ENCODE measurements around the gene RFC3. TPM values are rescaled to one million over a fixed set of nuclear protein-coding genes. Genes with fewer than 3 reads are reported as not detected.

RFC3 gene
- total and polyA plus RNA-seq, 2 experiments from 2014 or later, result 11.5 to 17.7 TPM

- Histone ChIP-seq H3K4me3 (no peak overlapping the region), H3K4me2 (ENCODE audit: unreplicated experiment) (no peak overlapping the region), H3F3A (ENCODE audit: insufficient read depth) (no peaks in the 10 kb centered on the region), H3K36me3 (ENCODE audit: low read depth) (no peaks in the 10 kb centered on the region), H3K9me2 (ENCODE audit: insufficient read depth) (no peaks in the 10 kb centered on the region), H3K27ac (no peak overlapping the region), H3K79me2 (ENCODE audit: insufficient read depth) (peaks cover 12% of the 10 kb centered on the region), H4K20me1 (ENCODE audit: insufficient read depth) (no peaks in the 10 kb centered on the region), H3K9ac (no peak overlapping the region), H2AFZ (no peak overlapping the region), H3K4me1 (ENCODE audit: insufficient read depth) (0 out of 2 replicates have a peak, but pooled peaks cover 3% of the 10 kb centered on the region), H3K9me3 (ENCODE audit: low read depth) (no peaks in the 10 kb centered on the region), H3K27me3 (replicated peaks; ENCODE audit: insufficient read depth) (no peaks in the 10 kb centered on the region)
- TF ChIP-seq EZH2phosphoT487 (IDR thresholded peaks at IDR 0.05; ENCODE audit: insufficient read depth, low read depth) (no peak), EZH2 (IDR thresholded peaks at IDR 0.05; ENCODE audit: insufficient read depth, poor library complexity, severe bottlenecking) (no peak)
- in situ Hi-C loops (cut with MboI), result loop anchor here (25.0 kb wide), 1 partner anchor 1347 kb away; no protein-coding TSS in a partner anchor
- no peak for DNase-seq
- WGBS, 2 experiments (ENCODE audit: low coverage in 1 of 2, low lambda C conversion rate in 2 of 2, missing lambda C conversion rate in 2 of 2), result 77 to 81% methylated on average over 1 of the region's 1 CpG
Observed at GRCh38 chr13:33815011-33815550, 2.9 kb upstream of the RFC3 start.

GRCh38 chr13:33816912-33817311 lies 1.0 kb upstream of the RFC3 start:
- H3F3A ChIP-seq (ENCODE audit: insufficient read depth), result no peaks in the 10 kb centered on the region
- no peak overlapping the region for H3K4me2 ChIP-seq (ENCODE audit: unreplicated experiment)
- H3K27ac ChIP-seq, result no peak overlapping the region
- peaks cover 18% of the 10 kb centered on the region for H3K79me2 ChIP-seq (ENCODE audit: insufficient read depth)
- no peak for TF ChIP-seq EZH2phosphoT487 (IDR thresholded peaks at IDR 0.05; ENCODE audit: insufficient read depth, low read depth)
- no peak for DNase-seq
- no peak overlapping the region for H3K9ac ChIP-seq
- H4K20me1 ChIP-seq (ENCODE audit: insufficient read depth), result no peaks in the 10 kb centered on the region
- H3K4me3 ChIP-seq, result no peak overlapping the region
- H3K27me3 ChIP-seq (replicated peaks; ENCODE audit: insufficient read depth), result no peaks in the 10 kb centered on the region
- H2AFZ ChIP-seq, result peak overlapping the region; percentile 100
- H3K9me2 ChIP-seq (ENCODE audit: insufficient read depth), result no peaks in the 10 kb centered on the region
- in situ Hi-C loops (cut with MboI), result loop anchor here (25.0 kb wide), 1 partner anchor 1345 kb away; no protein-coding TSS in a partner anchor
- WGBS, 2 experiments (ENCODE audit: low coverage in 1 of 2, low lambda C conversion rate in 2 of 2, missing lambda C conversion rate in 2 of 2), result 89 to 94% methylated on average over 2 of the region's 2 CpGs
- no peaks in the 10 kb centered on the region for H3K9me3 ChIP-seq (ENCODE audit: low read depth)
- H3K36me3 ChIP-seq (ENCODE audit: low read depth), result no peaks in the 10 kb centered on the region
- H3K4me1 ChIP-seq (ENCODE audit: insufficient read depth), result 0 out of 2 replicates have a peak, but pooled peaks cover 3% of the 10 kb centered on the region

GRCh38 chr13:33817513-33817900 lies 442 bp upstream of the RFC3 start:
- WGBS, 2 experiments (ENCODE audit: low coverage in 1 of 2, low lambda C conversion rate in 2 of 2, missing lambda C conversion rate in 2 of 2), result 7 to 9% methylated on average over 5 of the region's 5 CpGs
- Histone ChIP-seq H3K27ac (peak overlapping the region; percentile 76), H3K9me2 (ENCODE audit: insufficient read depth) (no peaks in the 10 kb centered on the region), H3K4me3 (peak overlapping the region; percentile 90), H3K4me1 (ENCODE audit: insufficient read depth) (0 out of 2 replicates have a peak, but pooled peaks cover 3% of the 10 kb centered on the region), H3F3A (ENCODE audit: insufficient read depth) (no peaks in the 10 kb centered on the region), H3K27me3 (replicated peaks; ENCODE audit: insufficient read depth) (no peaks in the 10 kb centered on the region), H3K79me2 (ENCODE audit: insufficient read depth) (peaks cover 18% of the 10 kb centered on the region), H3K36me3 (ENCODE audit: low read depth) (no peaks in the 10 kb centered on the region), H3K4me2 (ENCODE audit: unreplicated experiment) (peak overlapping the region; percentile 97), H2AFZ (peak overlapping the region; percentile 100), H3K9ac (peak overlapping the region; percentile 89), H4K20me1 (ENCODE audit: insufficient read depth) (no peaks in the 10 kb centered on the region), H3K9me3 (ENCODE audit: low read depth) (no peaks in the 10 kb centered on the region)
- in situ Hi-C loops (cut with MboI), result loop anchor here (25.0 kb wide), 1 partner anchor 1345 kb away; no protein-coding TSS in a partner anchor
- no peak for DNase-seq
- TF ChIP-seq EZH2phosphoT487 (IDR thresholded peaks at IDR 0.05; ENCODE audit: insufficient read depth, low read depth), result no peak
- no peak for TF ChIP-seq EZH2 (IDR thresholded peaks at IDR 0.05; ENCODE audit: insufficient read depth, poor library complexity, severe bottlenecking)

- Histone ChIP-seq H3K79me2 (ENCODE audit: insufficient read depth) (peaks cover 5% of the 10 kb centered on the region), H3K9me3 (ENCODE audit: low read depth) (no peaks in the 10 kb centered on the region), H3K27ac (no peak overlapping the region), H3K27me3 (replicated peaks; ENCODE audit: insufficient read depth) (no peaks in the 10 kb centered on the region), H3K4me2 (ENCODE audit: unreplicated experiment) (no peak overlapping the region), H4K20me1 (ENCODE audit: insufficient read depth) (no peaks in the 10 kb centered on the region), H3K9ac (no peak overlapping the region), H3K9me2 (ENCODE audit: insufficient read depth) (no peaks in the 10 kb centered on the region), H2AFZ (no peak overlapping the region), H3F3A (ENCODE audit: insufficient read depth) (no peaks in the 10 kb centered on the region), H3K4me3 (no peak overlapping the region), H3K4me1 (ENCODE audit: insufficient read depth) (no peaks in the 10 kb centered on the region), H3K36me3 (ENCODE audit: low read depth) (no peaks in the 10 kb centered on the region)
- TF ChIP-seq EZH2phosphoT487 (IDR thresholded peaks at IDR 0.05; ENCODE audit: insufficient read depth, low read depth) (no peak), EZH2 (IDR thresholded peaks at IDR 0.05; ENCODE audit: insufficient read depth, poor library complexity, severe bottlenecking) (no peak)
- in situ Hi-C loops (cut with MboI), result no loop called here
- DNase-seq, result no peak
- 85 to 88% methylated on average over 4 of the region's 4 CpGs for WGBS, 2 experiments (ENCODE audit: low coverage in 1 of 2, low lambda C conversion rate in 2 of 2, missing lambda C conversion rate in 2 of 2)
Observed at GRCh38 chr13:33825083-33825482, 7.1 kb downstream of the RFC3 start.

All from GM23248 (cell line).